Measurements from ENCODE around the gene RAB11B.
"Not testable (repeated sequence)": the region's sequence is repeated elsewhere in the genome, so short reads cannot be mapped to it uniquely, and the experiment has no call there.

- not testable (repeated sequence) for TF ChIP-seq CTCF, POLR2A (IDR thresholded peaks at IDR 0.05)
Measured at GRCh38 chr19:8349629-8350372, 40.4 kb upstream of the RAB11B start.
